ENCODE results near the gene PIGR. TPM values are rescaled to one million over a fixed set of nuclear protein-coding genes. Genes with fewer than 3 reads are reported as not detected.

Gene PIGR
- total RNA-seq, 1 experiment from 2014 or later, result not detected

GRCh38 chr1:206895325-206895724 lies 50.9 kb downstream of the PIGR start:
- no peak overlapping the region for H3K4me3 Mint-ChIP-seq
- Histone ChIP-seq H3K27me3 (ENCODE audit: insufficient read depth, low read length) (no peaks in the 10 kb centered on the region), H3K4me1 (ENCODE audit: insufficient read depth, low read length) (peaks cover 6% of the 10 kb centered on the region), H3K4me2 (ENCODE audit: insufficient read depth, insufficient read length, low read length) (no peak overlapping the region), H2AK5ac (ENCODE audit: insufficient read length, low read length) (no peak overlapping the region), H2BK15ac (ENCODE audit: low read depth, low read length) (no peak overlapping the region), H3K23ac (ENCODE audit: insufficient read length, low read depth, low read length) (no peak overlapping the region), H3K14ac (ENCODE audit: insufficient read depth, low read length) (no peak overlapping the region), H3K4ac (ENCODE audit: low read depth, low read length) (no peak overlapping the region), H3K56ac (ENCODE audit: insufficient read length, low read depth, low read length) (no peak overlapping the region), H2BK20ac (ENCODE audit: low read depth, low read length, poor library complexity, severe bottlenecking) (no peak overlapping the region), H3T11ph (ENCODE audit: low read length) (no peak overlapping the region), H3K79me1 (ENCODE audit: insufficient read depth, low read depth, low read length, poor library complexity, severe bottlenecking) (no peaks in the 10 kb centered on the region), H2BK5ac (ENCODE audit: insufficient read length, low read length) (no peak overlapping the region), H3K27ac (ENCODE audit: insufficient read length, low read depth, low read length) (no peak overlapping the region), H2BK12ac (ENCODE audit: insufficient read length, low read depth, low read length) (no peak overlapping the region), H3K9ac (ENCODE audit: extremely low read depth, insufficient read length, low read length) (no peak overlapping the region), H3K23me2 (ENCODE audit: insufficient read length, low read depth, low read length, poor library complexity, severe bottlenecking) (no peaks in the 10 kb centered on the region), H4K5ac (ENCODE audit: insufficient read length, low read depth, low read length) (no peak overlapping the region), H3K79me2 (ENCODE audit: insufficient read depth, low read length) (no peaks in the 10 kb centered on the region), H2AFZ (ENCODE audit: low read length) (no peak overlapping the region), H4K20me1 (ENCODE audit: control insufficient read depth, insufficient read depth, insufficient read length) (no peaks in the 10 kb centered on the region), H2BK120ac (ENCODE audit: low read depth, low read length, poor library complexity, severe bottlenecking) (no peak overlapping the region), H3K9me3 (ENCODE audit: control insufficient read depth, low read depth, low read length) (no peaks in the 10 kb centered on the region), H4K91ac (ENCODE audit: insufficient read length, low read depth, low read length) (no peak overlapping the region), H3K18ac (ENCODE audit: insufficient read length, low read depth, low read length) (no peak overlapping the region), H4K8ac (replicated peaks; ENCODE audit: insufficient read length, low read depth, low read length) (no peak overlapping the region)
- WGBS (ENCODE audit: extremely low coverage, insufficient read length, low lambda C conversion rate), result no CpG with 5 or more reads among the region's 3 CpGs
- no peaks in the 10 kb centered on the region for H3K9me3 Mint-ChIP-seq
- H3K27ac Mint-ChIP-seq, result 0 out of 7 replicates have a peak overlapping the region, but pooled peaks of 1 of the 3 experiments have one; percentile 11
- peaks cover 14% of the 10 kb centered on the region for H3K27me3 Mint-ChIP-seq (ENCODE audit: low read depth)
- H3K36me3 Mint-ChIP-seq (ENCODE audit: insufficient read depth in 1 of 3, low read depth in 3 of 3), result no peaks in the 10 kb centered on the region
- no peak for DNase-seq
- peaks cover 18 to 22% of the 10 kb centered on the region in 2 experiments for H3K4me1 Mint-ChIP-seq
- no peak for TF ChIP-seq CTCF (conservative IDR thresholded peaks at IDR 0.05)

All from H9 (cell line).